ENCODE measurements around the gene BICC1.

- TF ChIP-seq CTCF (IDR thresholded peaks at IDR 0.05) (no peak), POLR2AphosphoS5 (IDR thresholded peaks at IDR 0.05; ENCODE audit: low read depth, low read length) (no peak), REST (IDR thresholded peaks at IDR 0.05; ENCODE audit: insufficient read depth in 1 of 2, low read depth in 2 of 2, low read length in 1 of 2) (no peak), SIN3A (IDR thresholded peaks at IDR 0.05; ENCODE audit: borderline replicate concordance, insufficient read depth, low read depth, low read length) (no peak), TCF7L2 (IDR thresholded peaks at IDR 0.05; ENCODE audit: low read depth, low read length) (no peak)
These were observed 228.1 kb downstream of the BICC1 start for GRCh38 chr10:58740620-58741369.
